SK-N-SH treated with all-trans-retinoic acid at 6 μM for 48 hours (cell line): ENCODE data around the gene CST11.
"Not testable (repeated sequence)": the region's sequence is repeated elsewhere in the genome, so short reads cannot be mapped to it uniquely, and the experiment has no call there.

Source experiments
- GLIS3 ChIP-seq: fragments of 250-450 bp; sonication (Bioruptor Pico); IDR thresholded peaks from 2 replicates; pipeline ENCODE4 v1.5.0; 2020; ENCODE audit warnings: mild to moderate bottlenecking, moderate library complexity
- OSR1 ChIP-seq: fragments of 250-450 bp; sonication (Bioruptor Pico); IDR thresholded peaks from 2 replicates; pipeline ENCODE4 v1.8.0; 2022; ENCODE audit warnings: moderate library complexity, mild to moderate bottlenecking, inconsistent platforms
- RARB ChIP-seq: fragments of 250-450 bp; sonication (Bioruptor Pico); IDR thresholded peaks from 2 replicates; pipeline ENCODE4 v1.8.0; 2021; ENCODE audit warnings: mild to moderate bottlenecking, moderate library complexity
- ZFP3 ChIP-seq: fragments of 250-450 bp; sonication (Bioruptor Pico); IDR thresholded peaks from 2 replicates; pipeline ENCODE4 v1.5.0; 2020; ENCODE audit warnings: mild to moderate bottlenecking, moderate library complexity
- ZNF565 ChIP-seq: fragments of 450-650 bp; formaldehyde crosslinking; conservative IDR thresholded peaks from 2 replicates; pipeline ENCODE4 v1.5.0; 2020; ENCODE audit warnings: low read depth, mild to moderate bottlenecking, moderate library complexity
- ZNF70 ChIP-seq: fragments of 450-650 bp; formaldehyde crosslinking; IDR thresholded peaks from 2 replicates; pipeline ENCODE4 v1.5.0; 2020; ENCODE audit warnings: mild to moderate bottlenecking, moderate library complexity
- TF ChIP-seq, protein P1 (sequence below): fragments of 250-450 bp; sonication (Bioruptor Pico); IDR thresholded peaks from 2 replicates; pipeline ENCODE4 v1.5.1; 2021; ENCODE audit warnings: mild to moderate bottlenecking, moderate library complexity
- TF ChIP-seq, protein P2 (sequence below): fragments of 250-450 bp; sonication (Bioruptor Pico); IDR thresholded peaks from 2 replicates; pipeline ENCODE4 v1.5.1; 2020; ENCODE audit warnings: low read depth, mild to moderate bottlenecking, moderate library complexity
- TF ChIP-seq, protein P3 (sequence below): fragments of 250-450 bp; sonication (Bioruptor Pico); IDR thresholded peaks from 2 replicates; pipeline ENCODE4 v1.8.0; 2020; ENCODE audit warnings: mild to moderate bottlenecking, moderate library complexity, borderline replicate concordance

DNA sequence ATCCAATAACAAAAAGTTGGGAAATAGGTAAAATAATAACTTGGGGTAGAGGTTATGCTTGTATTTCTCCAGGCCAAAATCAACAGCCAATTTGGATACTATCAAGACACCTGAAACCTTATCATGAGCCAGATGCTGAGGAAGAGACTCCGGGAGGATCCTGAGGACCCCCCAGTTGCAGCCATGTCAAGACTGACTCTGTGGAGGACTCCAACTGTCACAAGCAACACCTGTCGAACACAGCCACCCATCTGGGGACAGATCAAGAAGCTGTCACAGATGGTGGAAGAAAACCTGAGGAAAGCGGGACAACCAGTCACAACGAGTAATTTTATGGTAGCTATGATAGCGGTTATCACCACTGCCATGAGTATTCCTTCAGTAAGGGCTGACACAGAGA is 19.6 kb upstream of the CST11 start:
- TF ChIP-seq ZNF70; OSR1 (CRISPR knock-in tag); RARB (CRISPR knock-in tag); GLIS3 (CRISPR knock-in tag); ZNF565 (CRISPR knock-in tag); ZFP3: not testable (repeated sequence)
- TF ChIP-seq, protein P1, sequence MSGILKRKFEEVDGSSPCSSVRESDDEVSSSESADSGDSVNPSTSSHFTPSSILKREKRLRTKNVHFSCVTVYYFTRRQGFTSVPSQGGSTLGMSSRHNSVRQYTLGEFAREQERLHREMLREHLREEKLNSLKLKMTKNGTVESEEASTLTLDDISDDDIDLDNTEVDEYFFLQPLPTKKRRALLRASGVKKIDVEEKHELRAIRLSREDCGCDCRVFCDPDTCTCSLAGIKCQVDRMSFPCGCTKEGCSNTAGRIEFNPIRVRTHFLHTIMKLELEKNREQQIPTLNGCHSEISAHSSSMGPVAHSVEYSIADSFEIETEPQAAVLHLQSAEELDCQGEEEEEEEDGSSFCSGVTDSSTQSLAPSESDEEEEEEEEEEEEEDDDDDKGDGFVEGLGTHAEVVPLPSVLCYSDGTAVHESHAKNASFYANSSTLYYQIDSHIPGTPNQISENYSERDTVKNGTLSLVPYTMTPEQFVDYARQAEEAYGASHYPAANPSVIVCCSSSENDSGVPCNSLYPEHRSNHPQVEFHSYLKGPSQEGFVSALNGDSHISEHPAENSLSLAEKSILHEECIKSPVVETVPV (CRISPR knock-in tag), result not testable (repeated sequence)
- TF ChIP-seq, protein P2, sequence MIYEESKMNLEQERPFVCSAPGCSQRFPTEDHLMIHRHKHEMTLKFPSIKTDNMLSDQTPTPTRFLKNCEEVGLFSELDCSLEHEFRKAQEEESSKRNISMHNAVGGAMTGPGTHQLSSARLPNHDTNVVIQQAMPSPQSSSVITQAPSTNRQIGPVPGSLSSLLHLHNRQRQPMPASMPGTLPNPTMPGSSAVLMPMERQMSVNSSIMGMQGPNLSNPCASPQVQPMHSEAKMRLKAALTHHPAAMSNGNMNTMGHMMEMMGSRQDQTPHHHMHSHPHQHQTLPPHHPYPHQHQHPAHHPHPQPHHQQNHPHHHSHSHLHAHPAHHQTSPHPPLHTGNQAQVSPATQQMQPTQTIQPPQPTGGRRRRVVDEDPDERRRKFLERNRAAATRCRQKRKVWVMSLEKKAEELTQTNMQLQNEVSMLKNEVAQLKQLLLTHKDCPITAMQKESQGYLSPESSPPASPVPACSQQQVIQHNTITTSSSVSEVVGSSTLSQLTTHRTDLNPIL (CRISPR knock-in tag), result not testable (repeated sequence)
- TF ChIP-seq, protein P3, sequence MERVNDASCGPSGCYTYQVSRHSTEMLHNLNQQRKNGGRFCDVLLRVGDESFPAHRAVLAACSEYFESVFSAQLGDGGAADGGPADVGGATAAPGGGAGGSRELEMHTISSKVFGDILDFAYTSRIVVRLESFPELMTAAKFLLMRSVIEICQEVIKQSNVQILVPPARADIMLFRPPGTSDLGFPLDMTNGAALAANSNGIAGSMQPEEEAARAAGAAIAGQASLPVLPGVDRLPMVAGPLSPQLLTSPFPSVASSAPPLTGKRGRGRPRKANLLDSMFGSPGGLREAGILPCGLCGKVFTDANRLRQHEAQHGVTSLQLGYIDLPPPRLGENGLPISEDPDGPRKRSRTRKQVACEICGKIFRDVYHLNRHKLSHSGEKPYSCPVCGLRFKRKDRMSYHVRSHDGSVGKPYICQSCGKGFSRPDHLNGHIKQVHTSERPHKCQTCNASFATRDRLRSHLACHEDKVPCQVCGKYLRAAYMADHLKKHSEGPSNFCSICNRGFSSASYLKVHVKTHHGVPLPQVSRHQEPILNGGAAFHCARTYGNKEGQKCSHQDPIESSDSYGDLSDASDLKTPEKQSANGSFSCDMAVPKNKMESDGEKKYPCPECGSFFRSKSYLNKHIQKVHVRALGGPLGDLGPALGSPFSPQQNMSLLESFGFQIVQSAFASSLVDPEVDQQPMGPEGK (CRISPR knock-in tag), result not testable (repeated sequence)
